Measurements from ENCODE around the gene OR52E1.

GRCh38 chr11:5096011-5096410, 26.6 kb downstream of the OR52E1 start:
- TF ChIP-seq CTCF (IDR thresholded peaks at IDR 0.05; ENCODE audit: low read depth, low read length, poor library complexity, severe bottlenecking) (no peak), EZH2phosphoT487 (IDR thresholded peaks at IDR 0.05; ENCODE audit: borderline replicate concordance, low read length) (no peak)

Data from DOHH2 (cell line).